Measurements from ENCODE around the gene FOSB. TPM values are rescaled to one million over a fixed set of nuclear protein-coding genes. Genes with fewer than 3 reads are reported as not detected.

Gene FOSB
- total and polyA plus RNA-seq, 9 of the 15 experiments (the other 6 are each of a cell fraction or from before 2014, with no cell fraction given): 0.11 to 2.7 (median 0.73) TPM

DNA sequence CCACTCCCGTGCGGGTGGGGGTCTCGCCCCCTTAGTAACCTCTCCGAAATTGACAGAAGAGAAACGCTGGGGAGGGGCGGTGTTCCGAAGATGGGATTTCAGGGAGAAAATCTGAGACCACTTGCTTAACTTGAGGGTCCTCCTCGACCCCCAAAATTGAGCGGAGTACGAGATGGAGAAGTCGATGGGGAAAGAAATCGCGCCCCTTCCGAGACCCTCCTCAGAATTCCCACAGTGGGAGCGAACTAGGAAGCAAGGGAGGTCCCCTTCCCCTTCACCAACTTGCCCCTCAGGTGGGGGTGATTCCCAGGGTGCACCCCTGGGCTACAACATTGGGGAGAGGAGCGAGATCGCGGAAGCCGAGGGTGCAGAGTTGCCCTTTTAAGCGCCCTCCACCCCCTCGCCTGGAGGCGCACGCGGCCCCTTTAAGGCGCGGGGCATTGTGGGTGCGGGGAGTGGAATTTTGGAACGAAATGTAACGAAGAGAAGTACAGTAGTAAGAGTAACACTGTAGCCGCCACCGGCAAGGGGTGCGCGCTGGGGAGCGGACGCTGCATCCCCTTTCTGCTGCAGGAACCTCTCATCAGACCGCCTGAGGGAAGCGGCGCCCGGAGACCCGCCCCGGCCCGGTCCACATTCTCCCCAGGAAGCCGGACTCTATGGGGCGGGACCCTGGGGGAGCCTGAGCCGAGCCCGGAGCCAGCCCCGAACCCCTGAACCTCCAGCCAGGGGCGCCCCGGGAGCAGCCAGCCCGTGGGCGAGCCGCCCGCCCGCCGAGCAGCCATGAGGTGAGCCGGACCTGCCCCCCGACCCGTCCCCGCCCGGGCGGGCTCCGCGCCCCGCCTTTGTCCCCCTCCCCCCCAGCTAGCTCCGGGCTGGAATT lies 39.4 kb downstream of the FOSB start, which contains the start of gene VASP (continued):
- TF ChIP-seq TEAD4 (IDR thresholded peaks at IDR 0.05; ENCODE audit: low read length): peak; percentile 44; the same call in 1 of the 2 replicates
- TF ChIP-seq TEAD4 (CRISPR knock-in tag; IDR thresholded peaks at IDR 0.05; ENCODE audit: borderline replicate concordance): no peak
- no peak for TF ChIP-seq SIX5 (IDR thresholded peaks at IDR 0.05; ENCODE audit: borderline replicate concordance in 1 of 2, insufficient read depth in 1 of 2, low read depth in 1 of 2, low read length in 2 of 2)
- TF ChIP-seq DLX4 (CRISPR knock-in tag; IDR thresholded peaks at IDR 0.05): no peak
- TF ChIP-seq NFATC3 (IDR thresholded peaks at IDR 0.05): no peak
- no peak for TF ChIP-seq ZNF407 (IDR thresholded peaks at IDR 0.05; ENCODE audit: low read depth)
- TF ChIP-seq, protein P1, sequence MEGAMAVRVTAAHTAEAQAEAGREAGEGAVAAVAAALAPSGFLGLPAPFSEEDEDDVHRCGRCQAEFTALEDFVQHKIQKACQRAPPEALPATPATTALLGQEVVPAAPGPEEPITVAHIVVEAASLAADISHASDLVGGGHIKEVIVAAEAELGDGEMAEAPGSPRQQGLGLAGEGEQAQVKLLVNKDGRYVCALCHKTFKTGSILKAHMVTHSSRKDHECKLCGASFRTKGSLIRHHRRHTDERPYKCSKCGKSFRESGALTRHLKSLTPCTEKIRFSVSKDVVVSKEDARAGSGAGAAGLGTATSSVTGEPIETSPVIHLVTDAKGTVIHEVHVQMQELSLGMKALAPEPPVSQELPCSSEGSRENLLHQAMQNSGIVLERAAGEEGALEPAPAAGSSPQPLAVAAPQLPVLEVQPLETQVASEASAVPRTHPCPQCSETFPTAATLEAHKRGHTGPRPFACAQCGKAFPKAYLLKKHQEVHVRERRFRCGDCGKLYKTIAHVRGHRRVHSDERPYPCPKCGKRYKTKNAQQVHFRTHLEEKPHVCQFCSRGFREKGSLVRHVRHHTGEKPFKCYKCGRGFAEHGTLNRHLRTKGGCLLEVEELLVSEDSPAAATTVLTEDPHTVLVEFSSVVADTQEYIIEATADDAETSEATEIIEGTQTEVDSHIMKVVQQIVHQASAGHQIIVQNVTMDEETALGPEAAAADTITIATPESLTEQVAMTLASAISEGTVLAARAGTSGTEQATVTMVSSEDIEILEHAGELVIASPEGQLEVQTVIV (CRISPR knock-in tag; IDR thresholded peaks at IDR 0.05; ENCODE audit: borderline replicate concordance): 0 out of 2 replicates have a peak, but pooled peaks have one; percentile 34
- peak; percentile 71; the same call in 1 of the 2 replicates for TF ChIP-seq JUN (IDR thresholded peaks at IDR 0.05; ENCODE audit: borderline replicate concordance, low read depth, low read length)
- TF ChIP-seq JUN (CRISPR knock-in tag; IDR thresholded peaks at IDR 0.05; ENCODE audit: borderline replicate concordance): no peak
- no peak for TF ChIP-seq HDAC6 (IDR thresholded peaks at IDR 0.05; ENCODE audit: low read depth, low read length)
- no peak for TF ChIP-seq JUNB (CRISPR knock-in tag; conservative IDR thresholded peaks at IDR 0.05)
- TF ChIP-seq PHB (CRISPR knock-in tag; IDR thresholded peaks at IDR 0.05): peak; percentile 72; the same call in 1 of the 2 replicates
- 0 out of 2 replicates have a peak, but pooled peaks have one; percentile 20 for TF ChIP-seq MTA1 (IDR thresholded peaks at IDR 0.05; ENCODE audit: borderline replicate concordance)
- TF ChIP-seq, protein P2, sequence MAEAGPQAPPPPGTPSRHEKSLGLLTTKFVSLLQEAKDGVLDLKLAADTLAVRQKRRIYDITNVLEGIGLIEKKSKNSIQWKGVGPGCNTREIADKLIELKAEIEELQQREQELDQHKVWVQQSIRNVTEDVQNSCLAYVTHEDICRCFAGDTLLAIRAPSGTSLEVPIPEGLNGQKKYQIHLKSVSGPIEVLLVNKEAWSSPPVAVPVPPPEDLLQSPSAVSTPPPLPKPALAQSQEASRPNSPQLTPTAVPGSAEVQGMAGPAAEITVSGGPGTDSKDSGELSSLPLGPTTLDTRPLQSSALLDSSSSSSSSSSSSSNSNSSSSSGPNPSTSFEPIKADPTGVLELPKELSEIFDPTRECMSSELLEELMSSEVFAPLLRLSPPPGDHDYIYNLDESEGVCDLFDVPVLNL (CRISPR knock-in tag; IDR thresholded peaks at IDR 0.05; ENCODE audit: low read depth): 0 out of 2 replicates have a peak, but pooled peaks have one; percentile 28
